OCI-LY3 (cell line): ENCODE measurements around the gene APBA1.

Experiments
- EZH2phosphoT487 ChIP-seq: fragments of 200-600 bp; shearing (Covaris generic); IDR thresholded peaks from 2 replicates; pipeline ENCODE4 v1.6.1; 2018; ENCODE audit warnings: antibody characterized with exemption, mixed run types, low read depth
- TF ChIP-seq, protein P1 (sequence below): fragments of 200-600, 300-600 bp; sonication (generic); IDR thresholded peaks from 2 replicates; pipeline ENCODE4 v1.5.1; 2014; ENCODE audit warnings: antibody characterized with exemption, low read length, low read depth

DNA sequence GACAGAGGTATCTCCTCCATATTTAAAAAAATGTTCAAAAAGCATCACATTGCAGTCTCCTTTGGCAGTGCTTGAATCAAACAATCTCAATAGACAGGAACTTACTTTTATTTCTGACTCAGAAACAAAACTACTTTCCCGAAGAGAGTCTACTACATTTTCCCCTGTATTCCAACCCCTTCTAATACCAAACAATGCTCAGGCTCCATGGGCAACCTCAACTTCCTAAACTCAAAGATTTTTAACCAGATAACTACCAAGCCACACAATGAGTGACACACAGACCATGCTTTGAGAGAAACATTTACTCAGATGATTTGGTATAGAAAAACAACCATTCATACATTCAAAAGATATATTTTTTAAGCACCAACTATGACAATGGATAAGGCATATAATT lies 70.5 kb downstream of the APBA1 start:
- no peak for TF ChIP-seq EZH2phosphoT487
- TF ChIP-seq, protein P1, sequence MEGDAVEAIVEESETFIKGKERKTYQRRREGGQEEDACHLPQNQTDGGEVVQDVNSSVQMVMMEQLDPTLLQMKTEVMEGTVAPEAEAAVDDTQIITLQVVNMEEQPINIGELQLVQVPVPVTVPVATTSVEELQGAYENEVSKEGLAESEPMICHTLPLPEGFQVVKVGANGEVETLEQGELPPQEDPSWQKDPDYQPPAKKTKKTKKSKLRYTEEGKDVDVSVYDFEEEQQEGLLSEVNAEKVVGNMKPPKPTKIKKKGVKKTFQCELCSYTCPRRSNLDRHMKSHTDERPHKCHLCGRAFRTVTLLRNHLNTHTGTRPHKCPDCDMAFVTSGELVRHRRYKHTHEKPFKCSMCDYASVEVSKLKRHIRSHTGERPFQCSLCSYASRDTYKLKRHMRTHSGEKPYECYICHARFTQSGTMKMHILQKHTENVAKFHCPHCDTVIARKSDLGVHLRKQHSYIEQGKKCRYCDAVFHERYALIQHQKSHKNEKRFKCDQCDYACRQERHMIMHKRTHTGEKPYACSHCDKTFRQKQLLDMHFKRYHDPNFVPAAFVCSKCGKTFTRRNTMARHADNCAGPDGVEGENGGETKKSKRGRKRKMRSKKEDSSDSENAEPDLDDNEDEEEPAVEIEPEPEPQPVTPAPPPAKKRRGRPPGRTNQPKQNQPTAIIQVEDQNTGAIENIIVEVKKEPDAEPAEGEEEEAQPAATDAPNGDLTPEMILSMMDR: no peak
